ENCODE results near the gene IRAK1BP1. TPM values are rescaled to one million over a fixed set of nuclear protein-coding genes. Genes with fewer than 3 reads are reported as not detected.

The IRAK1BP1 gene
- polyA plus RNA-seq, 3 donors, result 0.04 to 0.08 (median 0.04) TPM

DNA sequence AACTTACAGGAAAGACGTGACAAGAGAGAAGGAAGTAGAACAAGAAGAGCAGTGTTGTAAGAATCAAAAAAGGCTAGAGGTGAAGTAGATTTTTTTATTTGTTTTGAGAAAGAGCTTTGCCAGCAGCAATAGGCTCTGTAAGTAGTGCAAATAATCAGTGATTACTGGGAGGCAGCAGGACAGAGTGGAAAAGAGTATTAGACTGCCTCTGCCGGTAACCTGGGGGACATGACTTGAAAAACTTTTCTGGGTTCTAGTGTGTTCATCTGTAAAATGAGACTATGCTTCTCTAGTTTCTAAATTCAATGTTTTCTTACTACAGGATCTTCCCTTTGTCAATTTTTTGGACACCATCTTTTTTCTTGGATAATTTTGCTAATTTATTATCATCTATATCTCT lies 5.8 kb upstream of the IRAK1BP1 start:
- Mint-ChIP-seq H3K27ac (no peak overlapping the region), H3K36me3 (peaks cover 0 to 1% of the 10 kb centered on the region in 2 donors), H3K4me3 (no peak overlapping the region), H3K4me1 (peaks cover 6% of the 10 kb centered on the region), H3K27me3 (ENCODE audit: low read depth in 3 of 3) (peaks cover 0 to 5% (median 0%) of the 10 kb centered on the region in 3 donors), H3K9me3 (peaks cover 3 to 12% (median 8%) of the 10 kb centered on the region in 7 donors)
- H3K36me3 ChIP-seq (replicated peaks in 1 of 2; ENCODE audit: control insufficient read depth in 1 of 2, insufficient read depth in 2 of 2, low read length in 2 of 2), result no peaks in the 10 kb centered on the region
- peaks cover 0 to 7% of the 10 kb centered on the region in 2 donors for H3K9me3 ChIP-seq (replicated peaks in 1 of 2; ENCODE audit: control insufficient read depth in 1 of 2, insufficient read depth in 1 of 2, low read length in 2 of 2)
- no peak overlapping the region for H3K4me2 ChIP-seq (replicated peaks; ENCODE audit: extremely low read depth, low read length, poor library complexity, severe bottlenecking)
- WGBS (ENCODE audit: insufficient coverage), result 5% methylated on average over 1 of the region's 2 CpGs
- H4K20me1 ChIP-seq (ENCODE audit: insufficient read depth, low read length), result no peaks in the 10 kb centered on the region
- no peaks in the 10 kb centered on the region for H3K4me1 ChIP-seq (ENCODE audit: control insufficient read depth in 1 of 2, insufficient read depth in 2 of 2, low read length in 2 of 2)
- peak overlapping the region; percentile 41 for H2AFZ ChIP-seq (ENCODE audit: insufficient read depth, low read depth, low read length, poor library complexity, severe bottlenecking)
- H3K27me3 ChIP-seq (ENCODE audit: control insufficient read depth in 2 of 2, insufficient read depth in 2 of 2, low read length in 2 of 2), result no peaks in the 10 kb centered on the region
- intact Hi-C loops (cut with micrococcal nuclease), result no loop called here
- no peak overlapping the region for H3K9ac ChIP-seq (ENCODE audit: insufficient read depth, low read length, poor library complexity, severe bottlenecking)
- no peak for DNase-seq
- no peaks in the 10 kb centered on the region for H3K79me2 ChIP-seq (ENCODE audit: insufficient read depth, low read length)
- no peak overlapping the region for H3K27ac ChIP-seq (ENCODE audit: low read depth in 1 of 2, low read length in 2 of 2)
- TF ChIP-seq, protein P1, sequence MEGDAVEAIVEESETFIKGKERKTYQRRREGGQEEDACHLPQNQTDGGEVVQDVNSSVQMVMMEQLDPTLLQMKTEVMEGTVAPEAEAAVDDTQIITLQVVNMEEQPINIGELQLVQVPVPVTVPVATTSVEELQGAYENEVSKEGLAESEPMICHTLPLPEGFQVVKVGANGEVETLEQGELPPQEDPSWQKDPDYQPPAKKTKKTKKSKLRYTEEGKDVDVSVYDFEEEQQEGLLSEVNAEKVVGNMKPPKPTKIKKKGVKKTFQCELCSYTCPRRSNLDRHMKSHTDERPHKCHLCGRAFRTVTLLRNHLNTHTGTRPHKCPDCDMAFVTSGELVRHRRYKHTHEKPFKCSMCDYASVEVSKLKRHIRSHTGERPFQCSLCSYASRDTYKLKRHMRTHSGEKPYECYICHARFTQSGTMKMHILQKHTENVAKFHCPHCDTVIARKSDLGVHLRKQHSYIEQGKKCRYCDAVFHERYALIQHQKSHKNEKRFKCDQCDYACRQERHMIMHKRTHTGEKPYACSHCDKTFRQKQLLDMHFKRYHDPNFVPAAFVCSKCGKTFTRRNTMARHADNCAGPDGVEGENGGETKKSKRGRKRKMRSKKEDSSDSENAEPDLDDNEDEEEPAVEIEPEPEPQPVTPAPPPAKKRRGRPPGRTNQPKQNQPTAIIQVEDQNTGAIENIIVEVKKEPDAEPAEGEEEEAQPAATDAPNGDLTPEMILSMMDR (IDR thresholded peaks at IDR 0.05), result no peak
- no peak overlapping the region for H3K4me3 ChIP-seq (replicated peaks in 1 of 3; ENCODE audit: low read depth in 2 of 3, low read length in 3 of 3)

DNA sequence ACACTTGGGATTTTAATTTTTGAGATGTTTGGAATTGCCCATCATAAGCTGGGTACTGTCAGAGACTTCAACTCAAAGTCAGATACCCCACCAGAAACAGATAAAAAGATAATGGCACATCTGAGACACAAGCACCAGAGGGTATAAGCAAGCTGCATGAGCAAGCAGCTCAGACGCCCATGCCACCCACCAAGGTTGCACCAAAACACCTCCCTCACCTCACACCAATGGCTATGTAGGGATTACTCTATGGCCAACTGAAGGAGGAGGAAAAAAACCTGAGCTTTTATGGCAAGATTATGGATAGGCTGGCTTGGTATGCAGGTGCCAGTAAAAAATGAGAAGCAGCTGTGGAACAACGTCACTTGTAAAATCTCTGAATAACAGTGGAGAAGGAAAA lies 3.8 kb upstream of the IRAK1BP1 start:
- Histone ChIP-seq H3K4me2 (replicated peaks; ENCODE audit: extremely low read depth, low read length, poor library complexity, severe bottlenecking) (no peak overlapping the region), H3K27ac (ENCODE audit: low read depth in 1 of 2, low read length in 2 of 2) (no peak overlapping the region), H3K9ac (ENCODE audit: insufficient read depth, low read length, poor library complexity, severe bottlenecking) (no peak overlapping the region), H3K36me3 (replicated peaks in 1 of 2; ENCODE audit: control insufficient read depth in 1 of 2, insufficient read depth in 2 of 2, low read length in 2 of 2) (no peaks in the 10 kb centered on the region), H3K27me3 (ENCODE audit: control insufficient read depth in 2 of 2, insufficient read depth in 2 of 2, low read length in 2 of 2) (no peaks in the 10 kb centered on the region), H2AFZ (ENCODE audit: insufficient read depth, low read depth, low read length, poor library complexity, severe bottlenecking) (no peak overlapping the region), H3K9me3 (replicated peaks in 1 of 2; ENCODE audit: control insufficient read depth in 1 of 2, insufficient read depth in 1 of 2, low read length in 2 of 2) (peaks cover 0 to 4% of the 10 kb centered on the region in 2 donors), H3K79me2 (ENCODE audit: insufficient read depth, low read length) (no peaks in the 10 kb centered on the region), H3K4me1 (ENCODE audit: control insufficient read depth in 1 of 2, insufficient read depth in 2 of 2, low read length in 2 of 2) (peaks cover 6% of the 10 kb centered on the region in 2 donors), H3K4me3 (replicated peaks in 1 of 3; ENCODE audit: low read depth in 2 of 3, low read length in 3 of 3) (no peak overlapping the region), H4K20me1 (ENCODE audit: insufficient read depth, low read length) (no peaks in the 10 kb centered on the region)
- TF ChIP-seq, protein P1 (IDR thresholded peaks at IDR 0.05), result no peak
- no peak for DNase-seq
- no peak overlapping the region for H3K27ac Mint-ChIP-seq
- peaks cover 0 to 1% (median 0%) of the 10 kb centered on the region in 3 donors for H3K27me3 Mint-ChIP-seq (ENCODE audit: low read depth in 3 of 3)
- H3K4me3 Mint-ChIP-seq, result no peak overlapping the region
- no CpG with 5 or more reads among the region's 2 CpGs for WGBS (ENCODE audit: insufficient coverage)
- H3K9me3 Mint-ChIP-seq, result peaks cover 2 to 8% (median 4%) of the 10 kb centered on the region in 7 donors
- peaks cover 21% of the 10 kb centered on the region for H3K4me1 Mint-ChIP-seq
- H3K36me3 Mint-ChIP-seq, result peaks cover 0 to under 1% of the 10 kb centered on the region in 2 donors
- intact Hi-C loops (cut with micrococcal nuclease), result no loop called here
